DMS153 treated with DMSO at 0.1 percent for 48 hours (cell line): ENCODE data around the gene ATP11A.

Experiments used
- DNase-seq: peaks from one replicate; lab custom pipeline; 2025; ENCODE audit not compliant: unreplicated experiment; lab: John Stamatoyannopoulos, UW

The ATP11A gene

GRCh38 chr13:112917056-112917664, 227.3 kb downstream of the ATP11A start:
- DNase-seq: no peak

- DNase-seq: no peak
Measured at GRCh38 chr13:112917737-112918136, 227.9 kb downstream of the ATP11A start.

GRCh38 chr13:112918266-112918665, 228.4 kb downstream of the ATP11A start:
- DNase-seq: no peak

GRCh38 chr13:112918746-112919145, 228.9 kb downstream of the ATP11A start:
- DNase-seq: no peak

GRCh38 chr13:112923962-112924361, 234.1 kb downstream of the ATP11A start:
- DNase-seq: no peak

GRCh38 chr13:112924365-112924764, 234.5 kb downstream of the ATP11A start:
- DNase-seq: no peak

GRCh38 chr13:112926003-112926402, 236.2 kb downstream of the ATP11A start:
- no peak for DNase-seq

GRCh38 chr13:112926993-112927392, 237.2 kb downstream of the ATP11A start:
- no peak for DNase-seq

- no peak for DNase-seq
Measured at GRCh38 chr13:112928020-112928971, 238.5 kb downstream of the ATP11A start.

- peak; percentile 85 for DNase-seq
Measured at GRCh38 chr13:112928972-112929782, 239.3 kb downstream of the ATP11A start.

GRCh38 chr13:112929783-112930055, 239.9 kb downstream of the ATP11A start:
- peak; percentile 18 for DNase-seq

- no peak for DNase-seq
Measured at GRCh38 chr13:112930192-112930591, 240.4 kb downstream of the ATP11A start.

- DNase-seq: peak; percentile 71
Measured at GRCh38 chr13:112931028-112931934, 241.4 kb downstream of the ATP11A start.

- no peak for DNase-seq
Measured at GRCh38 chr13:112932971-112933370, 243.1 kb downstream of the ATP11A start.

- no peak for DNase-seq
Measured at GRCh38 chr13:112933649-112934048, 243.8 kb downstream of the ATP11A start.

GRCh38 chr13:112934078-112934477, 244.2 kb downstream of the ATP11A start:
- DNase-seq: no peak
